NCI-H2196 (cell line): ENCODE results near the gene MED28.
A peak's percentile ranks its signal among the peaks of the same experiment; 100 is the strongest.
"Not testable (repeated sequence)": the region's sequence is repeated elsewhere in the genome, so short reads cannot be mapped to it uniquely, and the experiment has no call there.

Source experiments
- DNase-seq: peaks from one replicate; lab custom pipeline; 2025; ENCODE audit not compliant: unreplicated experiment; lab: John Stamatoyannopoulos, UW

The MED28 gene

GRCh38 chr4:17614416-17615299 lies at the start of gene MED28:
Gene MED28, plus strand, starts transcription at chr4:17614641. Its CDS starts 14 bp downstream, at chr4:17614655.
- peak; percentile 95 for DNase-seq

- no peak for DNase-seq
Measured at GRCh38 chr4:17565846-17566245, 48.6 kb upstream of the MED28 start.

- DNase-seq = no peak
Measured at GRCh38 chr4:17567271-17567670, 47.2 kb upstream of the MED28 start.

GRCh38 chr4:17574206-17574605 lies 40.2 kb upstream of the MED28 start:
- DNase-seq = no peak

GRCh38 chr4:17575177-17575576 lies 39.3 kb upstream of the MED28 start:
- DNase-seq = not testable (repeated sequence)

GRCh38 chr4:17576932-17577664 lies 37.3 kb upstream of the MED28 start, which contains the start of gene LAP3:
Gene LAP3, plus strand, starts transcription at chr4:17577198. Its CDS starts 268 bp downstream, at chr4:17577466.
- peak; percentile 96 for DNase-seq

- no peak for DNase-seq
Measured at GRCh38 chr4:17577665-17578481, 36.6 kb upstream of the MED28 start.

GRCh38 chr4:17578482-17578891 lies 36.0 kb upstream of the MED28 start:
- no peak for DNase-seq

GRCh38 chr4:17580969-17581368 lies 33.5 kb upstream of the MED28 start:
- no peak for DNase-seq

GRCh38 chr4:17583276-17583675 lies 31.2 kb upstream of the MED28 start:
- no peak for DNase-seq

- no peak for DNase-seq
Measured at GRCh38 chr4:17583941-17584340, 30.5 kb upstream of the MED28 start.

- DNase-seq = no peak
Measured at GRCh38 chr4:17584521-17585213, 29.8 kb upstream of the MED28 start.

- DNase-seq = no peak
Measured at GRCh38 chr4:17587094-17587822, 27.2 kb upstream of the MED28 start.

GRCh38 chr4:17589355-17589754 lies 25.1 kb upstream of the MED28 start:
- no peak for DNase-seq

GRCh38 chr4:17595471-17596005 lies 18.9 kb upstream of the MED28 start:
- DNase-seq = no peak

- peak; percentile 14 for DNase-seq
Measured at GRCh38 chr4:17597517-17597916, 16.9 kb upstream of the MED28 start.

- DNase-seq = no peak
Measured at GRCh38 chr4:17599826-17600225, 14.6 kb upstream of the MED28 start.

GRCh38 chr4:17605236-17605635 lies 9.2 kb upstream of the MED28 start:
- no peak for DNase-seq

- peak; percentile 33 for DNase-seq
Measured at GRCh38 chr4:17613761-17614415, 553 bp upstream of the MED28 start.
